CD4-positive, alpha-beta T cell (primary cell): ENCODE results near the gene KRTAP3-3. TPM values are rescaled to one million over a fixed set of nuclear protein-coding genes. Genes with fewer than 3 reads are reported as not detected.

Experiments
- ATAC-seq: fragments of 200-7000 bp; cut with Tn5 transposase; one replicate; pipeline ENCODE4 v1.10.0; 2022; ENCODE audit warnings: mild to moderate bottlenecking; ENCODE audit not compliant: poor library complexity
- CTCF ChIA-PET: fragments of 350-600 bp; sonication (Branson Sonifier 250); formaldehyde crosslinking; loops from one replicate; lab custom pipeline; 2021; ENCODE audit warnings: antibody characterized with exemption, inconsistent platforms; lab: Charles Lee
- POLR2A ChIA-PET: fragments of 350-600 bp; sonication (Branson Sonifier 250); formaldehyde crosslinking; loops from one replicate; lab custom pipeline; 2021; ENCODE audit warnings: antibody characterized with exemption, inconsistent platforms; lab: Charles Lee
- DNase-seq, 14 experiments: peaks; one replicate each; pipeline ENCODE4 v3.0.0-alpha.2; 2013 to 2020; ENCODE audit warnings: mixed read lengths in 2 of 14
- H3K27ac ChIP-seq, 2 donors: one replicate each; pipeline versions ENCODE4 v1.5.1 to v1.7.0; 2013; ENCODE audit warnings: low read length in 2 of 2, low read depth in 1 of 2, mild to moderate bottlenecking in 1 of 2
- H3K27me3 ChIP-seq, 2 experiments: 1 replicate in 1 of 2; 2 replicates in 1 of 2; pipeline versions ENCODE4 v1.6.1 to v1.7.0; 2013; ENCODE audit warnings: low read length in 2 of 2, control low read depth in 1 of 2, mild to moderate bottlenecking in 1 of 2, moderate library complexity in 1 of 2; ENCODE audit not compliant: insufficient read depth in 2 of 2, control insufficient read depth in 1 of 2
- H3K36me3 ChIP-seq: one replicate; pipeline ENCODE4 v1.6.1; 2013; ENCODE audit warnings: low read length, control low read depth; ENCODE audit not compliant: insufficient read depth
- H3K4me1 ChIP-seq: one replicate; pipeline ENCODE4 v1.6.1; 2013; ENCODE audit warnings: low read length, control low read depth; ENCODE audit not compliant: insufficient read depth
- H3K4me3 ChIP-seq: one replicate; pipeline ENCODE4 v1.5.1; 2013; ENCODE audit warnings: mild to moderate bottlenecking, low read length, moderate library complexity
- H3K9me3 ChIP-seq, 2 experiments: 1 replicate in 1 of 2; 2 replicates in 1 of 2; pipeline versions ENCODE4 v1.6.1 to v1.7.0; 2013; ENCODE audit warnings: low read length in 2 of 2, mild to moderate bottlenecking in 2 of 2, control low read depth in 1 of 2, moderate library complexity in 1 of 2; ENCODE audit not compliant: control insufficient read depth in 1 of 2, insufficient read depth in 1 of 2
- H3K27ac Mint-ChIP-seq: one replicate; pipeline ENCODE4 v1.8.0; 2020; ENCODE audit warnings: mixed read lengths
- H3K27me3 Mint-ChIP-seq: one replicate; pipeline ENCODE4 v1.8.0; 2021; ENCODE audit warnings: mixed read lengths
- H3K36me3 Mint-ChIP-seq: one replicate; pipeline ENCODE4 v1.8.0; 2021; ENCODE audit warnings: low read depth, mixed read lengths
- H3K4me1 Mint-ChIP-seq: one replicate; pipeline ENCODE4 v1.8.0; 2021; ENCODE audit warnings: low read depth, mixed read lengths
- H3K4me3 Mint-ChIP-seq: one replicate; pipeline ENCODE4 v1.8.0; 2020; ENCODE audit warnings: mild to moderate bottlenecking, mixed read lengths
- H3K9me3 Mint-ChIP-seq: one replicate; pipeline ENCODE4 v1.8.0; 2020; ENCODE audit warnings: mixed read lengths
- intact Hi-C, 2 experiments: fragments of 100-400 bp; cut with DNase I in 1 of 2; cut with micrococcal nuclease in 1 of 2; formaldehyde crosslinking; loops; one replicate each; pipeline versions ENCODE4 v1.15.1 to v1.9.0; 2023 to 2025; cut with DNase I, micrococcal nuclease
- total RNA-seq, 174 experiments: library from RNA in 2 of 174; stranded (reverse) in 2 of 174; gene quantifications; one replicate each; pipeline ENCODE4 v1.2.3 and lab custom pipeline; 2021 to 2026
- TF ChIP-seq, protein P1 (sequence below): fragments of 200-600 bp; IDR thresholded peaks from one replicate; pipeline ENCODE4 v1.8.0; 2022; ENCODE audit warnings: antibody characterized with exemption, mild to moderate bottlenecking

KRTAP3-3 gene
- total RNA-seq, 2 experiments from 2014 or later: not detected

DNA sequence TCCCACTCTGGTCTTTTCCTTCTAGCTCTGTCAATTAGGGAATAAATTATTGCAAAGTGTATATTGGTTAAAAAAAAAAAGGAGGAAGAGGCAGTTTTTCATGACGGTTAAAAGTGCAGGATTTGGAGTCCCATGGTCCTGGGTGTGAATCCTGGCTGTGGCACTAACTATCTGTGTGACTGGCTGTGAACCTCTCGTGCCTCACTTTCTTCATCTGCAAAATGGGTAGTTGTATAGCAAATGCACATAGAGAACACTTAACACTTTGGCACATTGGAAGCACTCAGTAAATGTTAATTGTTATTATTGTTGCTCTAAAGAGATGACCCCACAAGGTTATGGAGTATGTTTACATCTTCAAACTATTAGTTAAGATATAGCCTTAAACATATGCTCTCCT, 46.0 kb downstream of the KRTAP3-3 start:
- Mint-ChIP-seq H3K4me3 (no peak overlapping the region), H3K9me3 (no peaks in the 10 kb centered on the region), H3K27me3 (peaks cover 81% of the 10 kb centered on the region), H3K27ac (no peak overlapping the region), H3K4me1 (no peaks in the 10 kb centered on the region), H3K36me3 (no peaks in the 10 kb centered on the region)
- Histone ChIP-seq H3K4me3 (no peak overlapping the region), H3K4me1 (no peaks in the 10 kb centered on the region), H3K36me3 (no peaks in the 10 kb centered on the region), H3K27ac (no peak overlapping the region), H3K9me3 (no peaks in the 10 kb centered on the region), H3K27me3 (peaks cover 9 to 35% of the 10 kb centered on the region in 2 experiments)
- intact Hi-C loops: no loop called here
- no peak for DNase-seq
- CTCF ChIA-PET: no interaction called here
- POLR2A ChIA-PET: no interaction called here
- ATAC-seq: no peak
- TF ChIP-seq, protein P1, sequence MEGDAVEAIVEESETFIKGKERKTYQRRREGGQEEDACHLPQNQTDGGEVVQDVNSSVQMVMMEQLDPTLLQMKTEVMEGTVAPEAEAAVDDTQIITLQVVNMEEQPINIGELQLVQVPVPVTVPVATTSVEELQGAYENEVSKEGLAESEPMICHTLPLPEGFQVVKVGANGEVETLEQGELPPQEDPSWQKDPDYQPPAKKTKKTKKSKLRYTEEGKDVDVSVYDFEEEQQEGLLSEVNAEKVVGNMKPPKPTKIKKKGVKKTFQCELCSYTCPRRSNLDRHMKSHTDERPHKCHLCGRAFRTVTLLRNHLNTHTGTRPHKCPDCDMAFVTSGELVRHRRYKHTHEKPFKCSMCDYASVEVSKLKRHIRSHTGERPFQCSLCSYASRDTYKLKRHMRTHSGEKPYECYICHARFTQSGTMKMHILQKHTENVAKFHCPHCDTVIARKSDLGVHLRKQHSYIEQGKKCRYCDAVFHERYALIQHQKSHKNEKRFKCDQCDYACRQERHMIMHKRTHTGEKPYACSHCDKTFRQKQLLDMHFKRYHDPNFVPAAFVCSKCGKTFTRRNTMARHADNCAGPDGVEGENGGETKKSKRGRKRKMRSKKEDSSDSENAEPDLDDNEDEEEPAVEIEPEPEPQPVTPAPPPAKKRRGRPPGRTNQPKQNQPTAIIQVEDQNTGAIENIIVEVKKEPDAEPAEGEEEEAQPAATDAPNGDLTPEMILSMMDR: no peak

DNA sequence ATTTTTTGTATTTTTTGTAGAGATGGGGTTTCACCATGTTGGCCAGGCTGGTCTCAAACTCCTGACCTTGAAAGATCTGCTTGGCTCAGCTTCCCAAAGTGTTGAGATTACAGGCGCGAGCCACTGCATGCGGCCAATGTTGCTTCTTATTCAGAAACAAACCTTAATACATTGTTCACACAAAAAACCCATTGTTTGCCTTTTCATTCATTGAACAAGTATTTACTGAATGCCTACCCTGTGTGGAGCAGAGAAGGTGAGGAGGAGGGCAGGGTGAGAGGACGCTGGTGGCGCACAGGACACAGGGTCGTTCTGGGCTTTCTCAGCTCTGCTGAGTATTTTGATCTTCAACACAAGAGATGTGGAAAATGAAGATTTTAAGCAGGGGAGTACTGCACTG, 48.5 kb downstream of the KRTAP3-3 start:
- ChIA-PET POLR2A (no interaction called here), CTCF (no interaction called here)
- Histone ChIP-seq H3K36me3 (no peaks in the 10 kb centered on the region), H3K27me3 (peaks cover 9 to 30% of the 10 kb centered on the region in 2 experiments), H3K4me1 (no peaks in the 10 kb centered on the region), H3K4me3 (no peak overlapping the region), H3K9me3 (no peaks in the 10 kb centered on the region), H3K27ac (no peak overlapping the region)
- H3K27me3 Mint-ChIP-seq: peaks cover 68% of the 10 kb centered on the region
- H3K9me3 Mint-ChIP-seq: no peaks in the 10 kb centered on the region
- DNase-seq (no peak), ATAC-seq (no peak)
- intact Hi-C loops: no loop called here
- no peak overlapping the region for H3K27ac Mint-ChIP-seq
- H3K36me3 Mint-ChIP-seq: no peaks in the 10 kb centered on the region
- TF ChIP-seq, protein P1: no peak
- no peaks in the 10 kb centered on the region for H3K4me1 Mint-ChIP-seq
- no peak overlapping the region for H3K4me3 Mint-ChIP-seq

DNA sequence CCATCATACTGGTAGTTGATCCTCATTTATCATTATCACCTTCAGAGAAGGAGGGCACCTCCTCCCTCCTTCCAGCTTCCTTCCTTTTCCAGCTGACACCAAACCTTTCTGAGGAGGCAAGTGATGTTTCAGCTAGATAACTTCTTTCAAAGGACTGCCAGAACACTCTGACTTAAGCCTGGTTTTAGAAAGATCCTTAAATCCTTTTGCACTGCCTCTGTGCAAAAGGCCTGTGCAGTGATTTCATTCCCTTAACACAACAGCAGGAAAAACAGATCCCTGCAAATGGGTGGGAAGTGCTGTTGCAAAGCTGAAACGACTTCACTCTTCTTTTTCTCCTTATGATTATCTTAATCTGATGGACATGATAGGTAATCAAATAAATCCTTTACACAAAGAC, 49.4 kb downstream of the KRTAP3-3 start:
- H3K36me3 ChIP-seq: no peaks in the 10 kb centered on the region
- Mint-ChIP-seq H3K4me1 (no peaks in the 10 kb centered on the region), H3K27me3 (peaks cover 62% of the 10 kb centered on the region), H3K36me3 (no peaks in the 10 kb centered on the region), H3K27ac (no peak overlapping the region), H3K9me3 (no peaks in the 10 kb centered on the region), H3K4me3 (no peak overlapping the region)
- no peaks in the 10 kb centered on the region for H3K9me3 ChIP-seq
- H3K27ac ChIP-seq: no peak overlapping the region
- H3K4me3 ChIP-seq: no peak overlapping the region
- intact Hi-C loops: no loop called here
- H3K27me3 ChIP-seq: peaks cover 8 to 28% of the 10 kb centered on the region in 2 experiments
- TF ChIP-seq, protein P1: no peak
- ATAC-seq (no peak), DNase-seq (no peak)
- H3K4me1 ChIP-seq: no peaks in the 10 kb centered on the region
- POLR2A ChIA-PET: no interaction called here
- CTCF ChIA-PET: no interaction called here

Other genes starting within 250 kb of the KRTAP3-3 start
- gene KRT25, start 238.8 kb downstream of the KRTAP3-3 start, total RNA-seq: not detected
- not detected for gene KRT26, start 222.0 kb downstream of the KRTAP3-3 start, total RNA-seq
- gene KRT27, start 211.6 kb downstream of the KRTAP3-3 start, total RNA-seq: not detected
- not detected for gene KRT28, start 194.2 kb downstream of the KRTAP3-3 start, total RNA-seq
- 10 to 100 TPM; 32.2 to 37.1 TPM for gene KRT10, start 171.6 kb downstream of the KRTAP3-3 start, total RNA-seq
- not detected for gene KRT12, start 126.9 kb downstream of the KRTAP3-3 start, total RNA-seq
- not detected for gene KRT20, start 108.9 kb downstream of the KRTAP3-3 start, total RNA-seq
- not detected for gene KRT23, start 56.5 kb downstream of the KRTAP3-3 start, total RNA-seq
- not detected for gene KRT39, start 27.2 kb downstream of the KRTAP3-3 start, total RNA-seq
- gene KRT40, start 9.8 kb downstream of the KRTAP3-3 start, total RNA-seq: not detected
- not detected for gene KRTAP3-2, start 5.7 kb upstream of the KRTAP3-3 start, total RNA-seq
- not detected for gene KRTAP3-1, start 15.0 kb upstream of the KRTAP3-3 start, total RNA-seq
- gene KRTAP1-5, start 33.0 kb upstream of the KRTAP3-3 start, total RNA-seq: not detected
- not detected for gene KRTAP1-4, start 36.0 kb upstream of the KRTAP3-3 start, total RNA-seq
- gene KRTAP1-3, start 40.7 kb upstream of the KRTAP3-3 start, total RNA-seq: not detected
- not detected for gene KRTAP1-1, start 47.3 kb upstream of the KRTAP3-3 start, total RNA-seq
- gene KRTAP2-1, start 53.2 kb upstream of the KRTAP3-3 start, total RNA-seq: not detected
- gene KRTAP2-2, start 61.1 kb upstream of the KRTAP3-3 start, total RNA-seq: not detected
- gene KRTAP2-3, start 66.0 kb upstream of the KRTAP3-3 start, total RNA-seq: not detected
- not detected for gene KRTAP2-4, start 71.7 kb upstream of the KRTAP3-3 start, total RNA-seq
- gene KRTAP4-7, start 90.0 kb upstream of the KRTAP3-3 start, total RNA-seq: not detected
- not detected for gene KRTAP4-8, start 104.0 kb upstream of the KRTAP3-3 start, total RNA-seq
- gene KRTAP4-16, start 108.0 kb upstream of the KRTAP3-3 start, total RNA-seq: not detected
- not detected for gene KRTAP4-9, start 111.2 kb upstream of the KRTAP3-3 start, total RNA-seq
- not detected for gene KRTAP4-11, start 124.2 kb upstream of the KRTAP3-3 start, total RNA-seq
- not detected for gene KRTAP4-12, start 130.0 kb upstream of the KRTAP3-3 start, total RNA-seq
- not detected for gene KRTAP4-6, start 146.4 kb upstream of the KRTAP3-3 start, total RNA-seq
- not detected for gene KRTAP4-5, start 155.7 kb upstream of the KRTAP3-3 start, total RNA-seq
- gene KRTAP4-4, start 166.6 kb upstream of the KRTAP3-3 start, total RNA-seq: not detected
- gene KRTAP4-3, start 174.1 kb upstream of the KRTAP3-3 start, total RNA-seq: not detected
- not detected for gene KRTAP4-2, start 184.1 kb upstream of the KRTAP3-3 start, total RNA-seq
- gene KRTAP4-1, start 190.7 kb upstream of the KRTAP3-3 start, total RNA-seq: not detected
- gene KRTAP9-1, start 195.7 kb upstream of the KRTAP3-3 start, total RNA-seq: not detected
- gene KRTAP9-2, start 232.5 kb upstream of the KRTAP3-3 start, total RNA-seq: not detected
- gene KRTAP9-3, start 238.3 kb upstream of the KRTAP3-3 start, total RNA-seq: not detected
- not detected for gene KRTAP9-8, start 243.8 kb upstream of the KRTAP3-3 start, total RNA-seq